IMR-90 (cell line): Measurements from ENCODE around the gene ACACA. TPM values are rescaled to one million over a fixed set of nuclear protein-coding genes. Genes with fewer than 3 reads are reported as not detected.

Experiments used
- ATAC-seq: fragments of 200-7000 bp; cut with Tn5 transposase; 2 replicates; pipeline ENCODE4 v1.9.1; 2020; ENCODE audit warnings: low read depth, mild to moderate bottlenecking, moderate library complexity
- BruUV-seq: library from RNA; stranded (reverse); fragments of 400-500 nt; replicated peaks from 2 replicates; lab custom pipeline; 2021; lab: Mats Ljungman, UMichigan
- CTCF ChIA-PET: fragments of 300-600 bp; formaldehyde crosslinking; extraction: SDS; loops from one replicate; lab custom pipeline; 2021; ENCODE audit warnings: antibody characterized with exemption; lab: Yijun Ruan, JAX
- POLR2A ChIA-PET: fragments of 300-600 bp; sonication (Branson Sonifier 250); formaldehyde crosslinking; loops from one replicate; lab custom pipeline; 2022; ENCODE audit warnings: antibody characterized with exemption; ENCODE audit not compliant: unreplicated experiment; lab: Charles Lee
- DNase-seq: peaks from one replicate; pipeline ENCODE4 v3.0.0; 2013
- H2AFZ ChIP-seq: replicated peaks from 2 replicates; pipeline ENCODE3; 2013; ENCODE audit warnings: low read length, mild to moderate bottlenecking; ENCODE audit not compliant: poor library complexity
- H2AK5ac ChIP-seq: 2 replicates; pipeline ENCODE4 v1.6.1; 2013; ENCODE audit warnings: low read depth, low read length, inconsistent platforms
- H2AK9ac ChIP-seq: replicated peaks from 2 replicates; pipeline ENCODE3; 2013; ENCODE audit warnings: mild to moderate bottlenecking, low read depth, low read length, moderate library complexity; ENCODE audit not compliant: poor library complexity
- H2BK120ac ChIP-seq: 2 replicates; pipeline ENCODE4 v1.6.1; 2013; ENCODE audit warnings: low read depth, low read length, inconsistent platforms
- H2BK15ac ChIP-seq: 3 replicates; pipeline ENCODE4 v1.6.1; 2013; ENCODE audit warnings: low read depth, low read length, inconsistent platforms
- H2BK20ac ChIP-seq: 2 replicates; pipeline ENCODE4 v1.6.1; 2013; ENCODE audit warnings: low read depth, mild to moderate bottlenecking, inconsistent platforms, low read length, moderate library complexity
- H2BK5ac ChIP-seq: 2 replicates; pipeline ENCODE4 v1.6.1; 2013; ENCODE audit warnings: mild to moderate bottlenecking, low read depth, low read length, inconsistent platforms; ENCODE audit not compliant: poor library complexity, severe bottlenecking
- H3K14ac ChIP-seq: replicated peaks from 2 replicates; pipeline ENCODE4 v1.6.1; 2013; ENCODE audit warnings: low read depth, low read length, inconsistent platforms
- H3K18ac ChIP-seq: 2 replicates; pipeline ENCODE4 v1.6.1; 2013; ENCODE audit warnings: low read depth, low read length, control low read depth
- H3K23ac ChIP-seq: 2 replicates; pipeline ENCODE4 v1.6.1; 2013; ENCODE audit warnings: low read depth, low read length, inconsistent platforms
- H3K27ac ChIP-seq: 2 replicates; pipeline ENCODE4 v1.5.1; 2013; ENCODE audit warnings: mild to moderate bottlenecking, control low read depth, low read length; ENCODE audit not compliant: insufficient read depth
- H3K27me3 ChIP-seq: 2 replicates; pipeline ENCODE4 v1.6.1; 2013; ENCODE audit warnings: low read length; ENCODE audit not compliant: control insufficient read depth, insufficient read depth
- H3K36me3 ChIP-seq: 2 replicates; pipeline ENCODE4 v1.6.1; 2013; ENCODE audit warnings: low read length, mixed read lengths; ENCODE audit not compliant: control insufficient read depth, insufficient read depth
- H3K4ac ChIP-seq: 2 replicates; pipeline ENCODE4 v1.6.1; 2013; ENCODE audit warnings: low read depth, low read length, inconsistent platforms
- H3K4me1 ChIP-seq: 2 replicates; pipeline ENCODE4 v1.6.1; 2013; ENCODE audit warnings: low read length, mixed read lengths; ENCODE audit not compliant: control insufficient read depth, insufficient read depth
- H3K4me2 ChIP-seq: 2 replicates; pipeline ENCODE4 v1.6.1; 2013; ENCODE audit warnings: low read depth, mild to moderate bottlenecking, control low read depth, low read length, moderate library complexity
- H3K4me3 ChIP-seq: 2 replicates; pipeline ENCODE4 v1.5.1; 2013; ENCODE audit warnings: low read depth, mild to moderate bottlenecking, control low read depth, low read length, moderate library complexity; ENCODE audit not compliant: insufficient read depth
- H3K56ac ChIP-seq: 2 replicates; pipeline ENCODE4 v1.6.1; 2013; ENCODE audit warnings: low read length, inconsistent platforms; ENCODE audit not compliant: insufficient read depth; ENCODE audit errors: extremely low read depth
- H3K79me1 ChIP-seq, 2 experiments: 2 replicates each; pipeline ENCODE4 v1.6.1; 2013; ENCODE audit warnings: low read length in 2 of 2, inconsistent platforms in 1 of 2, low read depth in 1 of 2
- H3K9ac ChIP-seq: 2 replicates; pipeline ENCODE4 v1.6.1; 2013; ENCODE audit warnings: low read depth, low read length, control low read depth
- H3K9me1 ChIP-seq: 2 replicates; pipeline ENCODE4 v1.6.1; 2013; ENCODE audit warnings: low read length, inconsistent platforms; ENCODE audit not compliant: insufficient read depth
- H3K9me3 ChIP-seq: 2 replicates; pipeline ENCODE4 v1.6.1; 2013; ENCODE audit warnings: low read length; ENCODE audit not compliant: control insufficient read depth, insufficient read depth
- H4K20me1 ChIP-seq: 2 replicates; pipeline ENCODE4 v1.6.1; 2013; ENCODE audit warnings: low read length, inconsistent platforms; ENCODE audit not compliant: insufficient read depth
- H4K5ac ChIP-seq: 2 replicates; pipeline ENCODE4 v1.6.1; 2013; ENCODE audit warnings: mild to moderate bottlenecking, low read depth, low read length, control low read depth
- H4K8ac ChIP-seq, 2 experiments: 2 replicates each; pipeline ENCODE4 v1.6.1; 2013; ENCODE audit warnings: low read depth in 2 of 2, low read length in 2 of 2, control low read depth in 1 of 2, inconsistent platforms in 1 of 2
- H4K91ac ChIP-seq: 2 replicates; pipeline ENCODE4 v1.6.1; 2013; ENCODE audit warnings: low read depth, low read length, inconsistent platforms; ENCODE audit not compliant: insufficient read depth
- BHLHE40 ChIP-seq: fragments of 150-350 bp; IDR thresholded peaks from 2 replicates; pipeline ENCODE4 v1.6.1; 2016; ENCODE audit warnings: mild to moderate bottlenecking, low read depth, low read length
- CHD1 ChIP-seq: IDR thresholded peaks from 2 replicates; pipeline ENCODE4 v1.6.1; 2012; ENCODE audit warnings: low read depth, low read length, improper control_type of control experiment
- FOS ChIP-seq: fragments of 150-350 bp; IDR thresholded peaks from 2 replicates; pipeline ENCODE4 v1.6.1; 2016; ENCODE audit warnings: low read depth, low read length
- MAFK ChIP-seq: IDR thresholded peaks from 2 replicates; pipeline ENCODE4 v1.6.1; 2012; ENCODE audit warnings: low read depth, low read length, improper control_type of control experiment
- MAZ ChIP-seq: IDR thresholded peaks from 2 replicates; pipeline ENCODE4 v1.6.1; 2012; ENCODE audit warnings: low read depth, mild to moderate bottlenecking, low read length, improper control_type of control experiment, moderate library complexity, borderline replicate concordance
- NFE2L2 ChIP-seq: fragments of 150-350 bp; IDR thresholded peaks from 2 replicates; pipeline ENCODE4 v1.6.1; 2016; ENCODE audit warnings: low read depth, mild to moderate bottlenecking, low read length
- POLR2A ChIP-seq: IDR thresholded peaks from 2 replicates; pipeline ENCODE4 v1.6.1; 2012; ENCODE audit warnings: mild to moderate bottlenecking, low read depth, low read length
- RAD21 ChIP-seq: IDR thresholded peaks from 2 replicates; pipeline ENCODE4 v1.6.1; 2012; ENCODE audit warnings: low read length, improper control_type of control experiment
- RCOR1 ChIP-seq: IDR thresholded peaks from 2 replicates; pipeline ENCODE4 v1.6.1; 2012; ENCODE audit warnings: mild to moderate bottlenecking, low read length, improper control_type of control experiment; ENCODE audit not compliant: insufficient replicate concordance
- RFX5 ChIP-seq: IDR thresholded peaks from 2 replicates; pipeline ENCODE4 v1.8.0; 2012; ENCODE audit warnings: low read depth, mild to moderate bottlenecking, low read length, moderate library complexity
- dilution Hi-C: fragments of 300-500 bp; cut with HindIII; formaldehyde crosslinking; loops from one replicate; pipeline ENCODE4 v1.14.3; 2018; ENCODE audit warnings: low sequenced_read_pairs; ENCODE audit not compliant: unreplicated experiment
- in situ Hi-C: fragments of 300-500 bp; cut with MboI; formaldehyde crosslinking; loops from 3 replicates; pipeline ENCODE4 v1.14.3; 2019; ENCODE audit warnings: low sequenced_read_pairs, inconsistent platforms, mixed read lengths
- intact Hi-C: fragments of 100-400 bp; cut with micrococcal nuclease; formaldehyde crosslinking; loops from 2 replicates; pipeline ENCODE4 v1.10.0; 2022
- polyA plus RNA-seq, 3 experiments: library from polyadenylated mRNA; depleted of rRNA; stranded (reverse); fragments of >200 nt; gene quantifications; 2 replicates each; pipeline ENCODE4 v1.2.3, GENCODE V29; 2012; ENCODE audit warnings: low replicate concordance in 1 of 3
- total RNA-seq: library from RNA; depleted of rRNA; stranded (reverse); fragments of >200 nt; gene quantifications from 2 replicates; pipeline ENCODE4 v1.2.3, GENCODE V29; 2012
- TF ChIP-seq, protein P1 (sequence below): fragments of 150-350 bp; IDR thresholded peaks from 2 replicates; pipeline ENCODE4 v1.6.1; 2017; ENCODE audit warnings: mild to moderate bottlenecking, antibody characterized with exemption, low read length, low read depth
- TF ChIP-seq, protein P2 (sequence below): fragments of 150-350 bp; IDR thresholded peaks from 2 replicates; pipeline ENCODE4 v1.6.1; 2016; ENCODE audit warnings: low read depth, mild to moderate bottlenecking, low read length, moderate library complexity, borderline replicate concordance

Gene ACACA
- total and polyA plus RNA-seq, 2 of the 4 experiments (the other 2 are of a cell fraction), result 21.3 to 39.1 TPM

DNA sequence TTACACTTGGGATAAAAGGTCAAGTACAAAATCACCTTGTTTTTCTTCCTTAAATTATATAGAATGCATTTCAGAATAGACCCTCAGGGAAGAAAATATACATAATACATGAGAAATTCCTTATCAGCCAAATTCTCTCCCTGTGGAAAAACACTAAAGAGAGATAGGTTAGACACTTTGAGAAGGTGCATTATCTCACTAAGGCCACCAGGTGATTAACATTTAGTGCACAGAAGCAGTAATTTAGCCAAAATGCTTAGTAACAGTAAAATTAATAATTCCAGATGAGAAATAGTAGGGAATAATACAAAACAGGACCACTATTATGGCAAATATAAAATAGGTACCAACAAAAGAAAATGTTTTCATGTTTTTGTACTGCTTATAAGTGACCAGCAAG, 216.1 kb downstream of the ACACA start:
- intact Hi-C loops, result no loop called here
- no TSS peak for BruUV-seq
- Histone ChIP-seq H4K8ac (no peak overlapping the region), H2BK5ac (no peak overlapping the region), H3K4ac (no peak overlapping the region), H3K14ac (no peak overlapping the region), H4K91ac (no peak overlapping the region), H3K9me3 (no peaks in the 10 kb centered on the region), H3K79me1 (peaks cover 0 to 2% of the 10 kb centered on the region in 2 experiments; a peak in 1 of 4 replicates), H3K18ac (no peak overlapping the region), H3K4me2 (no peak overlapping the region), H3K4me3 (no peak overlapping the region), H4K20me1 (peaks cover 3% of the 10 kb centered on the region; the same call in 1 of the 2 replicates), H2AK5ac (no peak overlapping the region), H2BK120ac (no peak overlapping the region), H3K27ac (no peak overlapping the region), H4K5ac (no peak overlapping the region), H2AFZ (no peak overlapping the region), H3K27me3 (no peaks in the 10 kb centered on the region), H3K9ac (no peak overlapping the region), H2BK15ac (no peak overlapping the region), H3K23ac (no peak overlapping the region), H3K9me1 (no peaks in the 10 kb centered on the region; the same call in 1 of the 2 replicates), H3K4me1 (peaks cover 2% of the 10 kb centered on the region), H2AK9ac (no peak overlapping the region), H3K36me3 (peaks cover 7% of the 10 kb centered on the region), H2BK20ac (no peak overlapping the region), H3K56ac (no peak overlapping the region)
- dilution Hi-C loops, result no loop called here
- ATAC-seq (no peak), DNase-seq (no peak)
- POLR2A ChIA-PET, result no interaction called here
- in situ Hi-C loops, result no loop called here
- TF ChIP-seq RCOR1, result no peak
- TF ChIP-seq MAZ, result no peak
- TF ChIP-seq RAD21, result no peak
- no peak for TF ChIP-seq BHLHE40
- TF ChIP-seq, protein P1, sequence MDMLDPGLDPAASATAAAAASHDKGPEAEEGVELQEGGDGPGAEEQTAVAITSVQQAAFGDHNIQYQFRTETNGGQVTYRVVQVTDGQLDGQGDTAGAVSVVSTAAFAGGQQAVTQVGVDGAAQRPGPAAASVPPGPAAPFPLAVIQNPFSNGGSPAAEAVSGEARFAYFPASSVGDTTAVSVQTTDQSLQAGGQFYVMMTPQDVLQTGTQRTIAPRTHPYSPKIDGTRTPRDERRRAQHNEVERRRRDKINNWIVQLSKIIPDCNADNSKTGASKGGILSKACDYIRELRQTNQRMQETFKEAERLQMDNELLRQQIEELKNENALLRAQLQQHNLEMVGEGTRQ, result no peak
- TF ChIP-seq, protein P2, sequence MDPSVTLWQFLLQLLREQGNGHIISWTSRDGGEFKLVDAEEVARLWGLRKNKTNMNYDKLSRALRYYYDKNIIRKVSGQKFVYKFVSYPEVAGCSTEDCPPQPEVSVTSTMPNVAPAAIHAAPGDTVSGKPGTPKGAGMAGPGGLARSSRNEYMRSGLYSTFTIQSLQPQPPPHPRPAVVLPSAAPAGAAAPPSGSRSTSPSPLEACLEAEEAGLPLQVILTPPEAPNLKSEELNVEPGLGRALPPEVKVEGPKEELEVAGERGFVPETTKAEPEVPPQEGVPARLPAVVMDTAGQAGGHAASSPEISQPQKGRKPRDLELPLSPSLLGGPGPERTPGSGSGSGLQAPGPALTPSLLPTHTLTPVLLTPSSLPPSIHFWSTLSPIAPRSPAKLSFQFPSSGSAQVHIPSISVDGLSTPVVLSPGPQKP, result no peak
- no peak for TF ChIP-seq MAFK
- TF ChIP-seq FOS, result no peak
- no peak for TF ChIP-seq CHD1
- no peak for TF ChIP-seq NFE2L2
- TF ChIP-seq RFX5, result no peak
- no peak for TF ChIP-seq POLR2A
- CTCF ChIA-PET, result no interaction called here
